HepG2 (cell line): ENCODE data around the gene SIRT5.

ENCODE experiments used
- BRCA1 ChIP-seq: sonication (generic); formaldehyde crosslinking; IDR thresholded peaks from 2 replicates; pipeline ENCODE4 v1.4.0; 2020; ENCODE audit warnings: missing genetic modification reagents
- CHD4 ChIP-seq: fragments of 200-600 bp; sonication (generic); IDR thresholded peaks from 2 replicates; pipeline ENCODE4 v1.7.0; 2017; ENCODE audit warnings: mild to moderate bottlenecking, low read length, borderline replicate concordance
- FOXC1 ChIP-seq: sonication (generic); formaldehyde crosslinking; IDR thresholded peaks from 2 replicates; pipeline ENCODE4 v1.8.0; 2022; ENCODE audit warnings: mild to moderate bottlenecking, missing genetic modification reagents, borderline replicate concordance
- JDP2 ChIP-seq: sonication (generic); formaldehyde crosslinking; IDR thresholded peaks from 2 replicates; pipeline ENCODE4 v1.8.1; 2022; ENCODE audit warnings: missing genetic modification reagents, borderline replicate concordance
- KDM5A ChIP-seq: fragments of 200-600 bp; sonication (generic); IDR thresholded peaks from 2 replicates; pipeline ENCODE4 v1.7.0; 2018; ENCODE audit warnings: antibody characterized with exemption, mild to moderate bottlenecking, low read length, borderline replicate concordance
- KLF16 ChIP-seq, 2 experiments: sonication (generic) in 1 of 2; formaldehyde crosslinking in 1 of 2; IDR thresholded peaks; 2 replicates each; pipeline versions ENCODE4 v1.6.1 to v1.8.0; 2016 to 2023; ENCODE audit warnings: missing genetic modification reagents in 2 of 2, missing compliant biosample characterization in 1 of 2
- MXD4 ChIP-seq: IDR thresholded peaks from 2 replicates; pipeline ENCODE4 v1.6.1; 2016; ENCODE audit warnings: mild to moderate bottlenecking, missing biosample characterization, missing genetic modification reagents
- SMAD1 ChIP-seq: sonication (generic); formaldehyde crosslinking; IDR thresholded peaks from 2 replicates; pipeline ENCODE4 v1.4.0; 2020; ENCODE audit warnings: missing genetic modification reagents, low read depth, mild to moderate bottlenecking, borderline replicate concordance
- ZNF20 ChIP-seq: sonication (generic); formaldehyde crosslinking; IDR thresholded peaks from 2 replicates; pipeline ENCODE4 v1.4.0; 2020; ENCODE audit warnings: mild to moderate bottlenecking, moderate library complexity, missing genetic modification reagents
- ZNF253 ChIP-seq: sonication (generic); formaldehyde crosslinking; IDR thresholded peaks from 2 replicates; pipeline ENCODE4 v1.8.0; 2022; ENCODE audit warnings: mild to moderate bottlenecking, missing genetic modification reagents, borderline replicate concordance
- ZNF619 ChIP-seq: sonication (generic); formaldehyde crosslinking; IDR thresholded peaks from 2 replicates; pipeline ENCODE4 v1.4.0; 2020; ENCODE audit warnings: mild to moderate bottlenecking, missing genetic modification reagents
- TF ChIP-seq, protein P1 (sequence below): sonication (generic); formaldehyde crosslinking; IDR thresholded peaks from 2 replicates; pipeline ENCODE4 v1.4.0; 2020; ENCODE audit warnings: missing genetic modification reagents
- TF ChIP-seq, protein P2 (sequence below): sonication (generic); formaldehyde crosslinking; IDR thresholded peaks from 2 replicates; pipeline ENCODE4 v1.8.0; 2022; ENCODE audit warnings: missing genetic modification reagents, mild to moderate bottlenecking, moderate library complexity, borderline replicate concordance

GRCh38 chr6:13605634-13606033, 31.2 kb downstream of the SIRT5 start:
- no peak for TF ChIP-seq JDP2 (CRISPR knock-in tag)
- TF ChIP-seq KLF16 (CRISPR knock-in tag; IDR thresholded peaks at IDR 0.05): 0 out of 4 replicates have a peak, but pooled peaks of 1 of the 2 experiments have one; percentile 2
- TF ChIP-seq ZNF20 (CRISPR knock-in tag): no peak
- no peak for TF ChIP-seq ZNF619
- TF ChIP-seq, protein P1, sequence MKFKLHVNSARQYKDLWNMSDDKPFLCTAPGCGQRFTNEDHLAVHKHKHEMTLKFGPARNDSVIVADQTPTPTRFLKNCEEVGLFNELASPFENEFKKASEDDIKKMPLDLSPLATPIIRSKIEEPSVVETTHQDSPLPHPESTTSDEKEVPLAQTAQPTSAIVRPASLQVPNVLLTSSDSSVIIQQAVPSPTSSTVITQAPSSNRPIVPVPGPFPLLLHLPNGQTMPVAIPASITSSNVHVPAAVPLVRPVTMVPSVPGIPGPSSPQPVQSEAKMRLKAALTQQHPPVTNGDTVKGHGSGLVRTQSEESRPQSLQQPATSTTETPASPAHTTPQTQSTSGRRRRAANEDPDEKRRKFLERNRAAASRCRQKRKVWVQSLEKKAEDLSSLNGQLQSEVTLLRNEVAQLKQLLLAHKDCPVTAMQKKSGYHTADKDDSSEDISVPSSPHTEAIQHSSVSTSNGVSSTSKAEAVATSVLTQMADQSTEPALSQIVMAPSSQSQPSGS (CRISPR knock-in tag): no peak
- no peak for TF ChIP-seq MXD4
- TF ChIP-seq SMAD1: no peak
- TF ChIP-seq BRCA1 (CRISPR knock-in tag): no peak
- no peak for TF ChIP-seq KDM5A
- TF ChIP-seq, protein P2, sequence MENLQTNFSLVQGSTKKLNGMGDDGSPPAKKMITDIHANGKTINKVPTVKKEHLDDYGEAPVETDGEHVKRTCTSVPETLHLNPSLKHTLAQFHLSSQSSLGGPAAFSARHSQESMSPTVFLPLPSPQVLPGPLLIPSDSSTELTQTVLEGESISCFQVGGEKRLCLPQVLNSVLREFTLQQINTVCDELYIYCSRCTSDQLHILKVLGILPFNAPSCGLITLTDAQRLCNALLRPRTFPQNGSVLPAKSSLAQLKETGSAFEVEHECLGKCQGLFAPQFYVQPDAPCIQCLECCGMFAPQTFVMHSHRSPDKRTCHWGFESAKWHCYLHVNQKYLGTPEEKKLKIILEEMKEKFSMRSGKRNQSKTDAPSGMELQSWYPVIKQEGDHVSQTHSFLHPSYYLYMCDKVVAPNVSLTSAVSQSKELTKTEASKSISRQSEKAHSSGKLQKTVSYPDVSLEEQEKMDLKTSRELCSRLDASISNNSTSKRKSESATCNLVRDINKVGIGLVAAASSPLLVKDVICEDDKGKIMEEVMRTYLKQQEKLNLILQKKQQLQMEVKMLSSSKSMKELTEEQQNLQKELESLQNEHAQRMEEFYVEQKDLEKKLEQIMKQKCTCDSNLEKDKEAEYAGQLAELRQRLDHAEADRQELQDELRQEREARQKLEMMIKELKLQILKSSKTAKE (CRISPR knock-in tag): no peak
- TF ChIP-seq ZNF253 (CRISPR knock-in tag): no peak
- peak; percentile 19; the same call in 1 of the 2 replicates for TF ChIP-seq CHD4
- no peak for TF ChIP-seq FOXC1
